HG03520 (cell line): ENCODE data around the gene MCF2L2.

ENCODE experiments used
- ATAC-seq: cut with Tn5 transposase; IDR thresholded peaks from one replicate; pipeline ENCODE4 v1.9.1; 2021; ENCODE audit warnings: mild to moderate bottlenecking, moderate library complexity; ENCODE audit not compliant: unreplicated experiment

The MCF2L2 gene

GRCh38 chr3:183149915-183150750, 278.3 kb downstream of the MCF2L2 start:
- ATAC-seq = no peak

- ATAC-seq = no peak
Measured at GRCh38 chr3:183148056-183148455, 280.4 kb downstream of the MCF2L2 start.

- ATAC-seq = no peak
Measured at GRCh38 chr3:183144363-183144762, 284.1 kb downstream of the MCF2L2 start.

- no peak for ATAC-seq
Measured at GRCh38 chr3:183142199-183142598, 286.2 kb downstream of the MCF2L2 start.

- ATAC-seq = no peak
Measured at GRCh38 chr3:183134844-183135243, 293.6 kb downstream of the MCF2L2 start.

- no peak for ATAC-seq
Measured at GRCh38 chr3:183132409-183132808, 296.0 kb downstream of the MCF2L2 start.

GRCh38 chr3:183131735-183132134, 296.7 kb downstream of the MCF2L2 start:
- no peak for ATAC-seq

- ATAC-seq = no peak
Measured at GRCh38 chr3:183131186-183131725, 297.2 kb downstream of the MCF2L2 start.

- no peak for ATAC-seq
Measured at GRCh38 chr3:183129243-183129642, 299.2 kb downstream of the MCF2L2 start.

GRCh38 chr3:183128709-183129108, 299.7 kb downstream of the MCF2L2 start:
- ATAC-seq = no peak
